Stomach (tissue), 9 donors: ENCODE data around the gene PTGIR. TPM values are rescaled to one million over a fixed set of nuclear protein-coding genes. Genes with fewer than 3 reads are reported as not detected.
"Not testable (repeated sequence)": the region's sequence is repeated elsewhere in the genome, so short reads cannot be mapped to it uniquely, and the experiment has no call there.

ENCODE experiments used
- DNase-seq, 2 donors: peaks; one replicate each; pipeline versions ENCODE4 v3.0.0 to v3.0.0-alpha.2; 2013 to 2019
- H3K27ac ChIP-seq, 5 donors: fragments of 200-600 bp in 4 of 5; sonication (generic) in 4 of 5; one replicate each; pipeline ENCODE4 v1.5.1; 2013 to 2019; ENCODE audit warnings: mild to moderate bottlenecking in 1 of 5, moderate library complexity in 1 of 5
- H3K27me3 ChIP-seq, 3 donors: fragments of 200-600 bp; sonication (generic); one replicate each; pipeline ENCODE4 v1.5.1; 2017 to 2019; ENCODE audit warnings: mixed run types in 1 of 3
- H3K36me3 ChIP-seq, 4 donors: fragments of 200-600 bp; sonication (generic); 1 replicate in 3 of 4; 2 replicates in 1 of 4; pipeline ENCODE4 v1.5.1; 2016 to 2019
- H3K4me1 ChIP-seq, 4 donors: fragments of 200-600 bp; sonication (generic); one replicate each; pipeline ENCODE4 v1.5.1; 2016 to 2019
- H3K4me3 ChIP-seq, 4 donors: fragments of 200-600 bp; sonication (generic) in 3 of 4; one replicate each; pipeline ENCODE4 v1.5.1; 2016 to 2019; ENCODE audit warnings: mild to moderate bottlenecking in 1 of 4
- H3K9me3 ChIP-seq, 4 donors: fragments of 200-600 bp; sonication (generic); one replicate each; pipeline ENCODE4 v1.5.1; 2016 to 2019
- CTCF ChIP-seq, 7 experiments: fragments of 450-650 bp in 4 of 7; fragments of 200-600 bp in 3 of 7; sonication (generic) in 3 of 7; IDR thresholded peaks; one replicate each; pipeline ENCODE4 v1.5.1; 2016 to 2019; ENCODE audit warnings: antibody characterized with exemption in 7 of 7, control low read depth in 2 of 7, mild to moderate bottlenecking in 1 of 7
- EP300 ChIP-seq: sonication (generic); formaldehyde crosslinking; IDR thresholded peaks from one replicate; pipeline ENCODE4 v1.6.1; 2017; ENCODE audit warnings: antibody characterized with exemption
- POLR2A ChIP-seq, 4 donors: fragments of 450-650 bp; IDR thresholded peaks; one replicate each; pipeline ENCODE4 v1.6.1; 2016; ENCODE audit warnings: antibody characterized with exemption in 4 of 4, control low read depth in 2 of 4, mild to moderate bottlenecking in 1 of 4, moderate library complexity in 1 of 4
- POLR2AphosphoS5 ChIP-seq, 3 donors: sonication (generic); formaldehyde crosslinking; IDR thresholded peaks; one replicate each; pipeline ENCODE4 v1.6.1; 2016; ENCODE audit warnings: antibody characterized with exemption in 3 of 3
- WGBS, 5 donors: extraction: QIAGEN DNeasy Blood & Tissue Kit in 3 of 5; methylation state at CpG; one replicate each; pipeline versions ENCODE4 v1.1.5 to v1.1.7; 2013 to 2018; 5-methylcytosine and 5-hydroxymethylcytosine counted together
- intact Hi-C: fragments of 100-400 bp; cut with DNase I; formaldehyde crosslinking; loops from one replicate; pipeline ENCODE4 v1.15.1; 2023; ENCODE audit warnings: low total_unique reads
- polyA plus RNA-seq, 3 donors: library from polyadenylated mRNA; stranded (reverse); fragments of 200-250 nt; gene quantifications; one replicate each; pipeline ENCODE4 v1.2.3, GENCODE V29; 2013
- total RNA-seq, 5 donors: library from RNA; depleted of rRNA; stranded (reverse); fragments of >200 nt; gene quantifications; one replicate each; pipeline versions ENCODE4 v1.1.0 to v1.2.3, GENCODE V29; 2014 to 2016
- donor health status: healthy with polysubstance abuse.
- donor health status: Bipolar disorder and iron deficiency.
- donor health status: healthy.

PTGIR gene
- total and polyA plus RNA-seq, 8 donors, result 1.6 to 6.7 (median 1.8) TPM; not detected in 2

DNA sequence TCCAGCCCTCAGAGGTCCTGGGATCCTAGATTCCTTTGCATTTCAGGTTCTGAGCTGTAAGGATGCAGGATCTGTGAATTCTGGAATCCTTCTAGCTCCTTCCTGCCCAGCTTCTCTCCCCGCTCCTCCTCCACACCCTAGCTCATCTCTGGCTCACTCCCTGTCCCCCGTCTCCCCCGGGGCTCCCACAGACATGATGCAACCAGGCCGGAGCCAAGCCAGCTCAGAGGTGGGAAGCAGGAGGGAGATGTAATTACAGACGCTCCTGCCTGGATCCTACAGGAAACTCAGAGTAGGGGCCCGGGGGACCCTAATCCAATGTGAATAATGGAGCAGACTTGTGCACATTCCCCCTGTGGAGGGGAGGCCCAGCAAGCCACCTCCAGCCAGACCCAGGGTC lies 6.6 kb upstream of the PTGIR start:
- intact Hi-C loops, result no loop called here
- Histone ChIP-seq H3K27me3 (peaks cover 0 to 32% (median 9%) of the 10 kb centered on the region in 3 donors), H3K36me3 (no peaks in the 10 kb centered on the region), H3K4me3 (no peak overlapping the region), H3K9me3 (no peaks in the 10 kb centered on the region), H3K4me1 (peaks cover 17 to 43% (median 38%) of the 10 kb centered on the region in 4 donors), H3K27ac (peak overlapping the region in 1 of 5 donors; percentile 15)
- 61 to 85% (median 75%) methylated on average over 6 of the region's 6 CpGs for WGBS, 5 donors
- no peak for DNase-seq
- TF ChIP-seq POLR2AphosphoS5 (IDR thresholded peaks at IDR 0.05) (no peak), CTCF (IDR thresholded peaks at IDR 0.05) (no peak), POLR2A (IDR thresholded peaks at IDR 0.05) (no peak), EP300 (no peak)

- peaks cover 0 to 25% (median 9%) of the 10 kb centered on the region in 3 donors for H3K27me3 ChIP-seq
These were observed 5.8 kb upstream of the PTGIR start for GRCh38 chr19:46630586-46631205.

DNA sequence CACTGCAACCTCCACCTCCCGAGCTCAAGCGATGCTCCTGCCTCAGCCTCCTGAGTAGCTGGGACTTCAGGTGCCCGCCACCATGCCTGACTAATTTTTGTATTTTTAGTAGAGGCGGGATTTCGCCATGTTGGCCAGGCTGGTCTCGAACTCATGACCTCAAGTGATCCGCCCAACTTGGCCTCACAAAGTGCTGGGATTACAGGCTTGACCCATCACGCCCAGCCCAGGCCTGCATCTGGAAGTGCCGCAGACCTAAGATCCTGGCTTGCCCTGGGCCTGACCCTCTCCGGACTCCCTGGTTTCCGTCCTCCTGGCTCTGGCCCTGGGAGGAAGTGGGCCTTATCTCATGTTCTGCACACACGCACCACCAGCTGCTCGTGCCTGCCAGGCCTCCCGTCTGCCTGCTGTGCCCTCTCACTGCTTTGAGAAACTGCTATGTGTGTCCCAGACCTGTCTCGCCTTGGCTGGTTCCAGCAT lies 4.7 kb upstream of the PTGIR start:
- peak; percentile 70 to 79 for DNase-seq
- Histone ChIP-seq H3K27ac (peak overlapping the region in 3 of 5 donors; percentile 40 to 60 (median 40)), H3K36me3 (no peaks in the 10 kb centered on the region), H3K4me3 (no peak overlapping the region), H3K4me1 (peaks cover 25 to 49% (median 40%) of the 10 kb centered on the region in 4 donors), H3K27me3 (peaks cover 0 to 18% (median 2%) of the 10 kb centered on the region in 3 donors), H3K9me3 (no peaks in the 10 kb centered on the region)
- intact Hi-C loops, result no loop called here
- TF ChIP-seq POLR2AphosphoS5 (IDR thresholded peaks at IDR 0.05) (peak in 1 of 3 donors; percentile 43), POLR2A (IDR thresholded peaks at IDR 0.05) (no peak), CTCF (IDR thresholded peaks at IDR 0.05) (no peak)
- WGBS, 5 donors, result 48 to 65% (median 54%) methylated on average over 15 of the region's 15 CpGs

More at GRCh38 chr19:46630586-46631205, 5.8 kb upstream of the PTGIR start:
- no peak for DNase-seq
- H3K9me3 ChIP-seq, result no peaks in the 10 kb centered on the region
- H3K36me3 ChIP-seq, result no peaks in the 10 kb centered on the region
- peaks cover 24 to 42% (median 37%) of the 10 kb centered on the region in 4 donors for H3K4me1 ChIP-seq
- H3K4me3 ChIP-seq, result no peak overlapping the region
- peak overlapping the region in 1 of 5 donors; percentile 15 for H3K27ac ChIP-seq
- intact Hi-C loops, result no loop called here
- WGBS, 5 donors, result 75 to 89% (median 86%) methylated on average over 14 of the region's 14 CpGs
- TF ChIP-seq EP300, result no peak
- no peak for TF ChIP-seq POLR2AphosphoS5 (IDR thresholded peaks at IDR 0.05)
- no peak for TF ChIP-seq CTCF (IDR thresholded peaks at IDR 0.05)
- TF ChIP-seq POLR2A (IDR thresholded peaks at IDR 0.05), result no peak

GRCh38 chr19:46628970-46629369 lies 4.1 kb upstream of the PTGIR start:
- H3K27me3 ChIP-seq, result peaks cover 0 to 11% (median 0%) of the 10 kb centered on the region in 3 donors
- H3K4me3 ChIP-seq, H3K9me3 ChIP-seq, H3K27ac ChIP-seq, intact Hi-C loops, H3K36me3 ChIP-seq, DNase-seq: not testable (repeated sequence)
- WGBS, 5 donors, result 80 to 94% (median 92%) methylated on average over 4 to 7 of the region's 7 CpGs
- H3K4me1 ChIP-seq, result peaks cover 29 to 49% (median 39%) of the 10 kb centered on the region in 4 donors

- no peaks in the 10 kb centered on the region for H3K36me3 ChIP-seq
- no peaks in the 10 kb centered on the region for H3K27me3 ChIP-seq
- DNase-seq, result no peak
- H3K4me3 ChIP-seq, result no peak overlapping the region
- no peaks in the 10 kb centered on the region for H3K9me3 ChIP-seq
- intact Hi-C loops, result no loop called here
- TF ChIP-seq EP300, result no peak
- TF ChIP-seq CTCF (IDR thresholded peaks at IDR 0.05), result no peak
- no peak for TF ChIP-seq POLR2AphosphoS5 (IDR thresholded peaks at IDR 0.05)
- no peak for TF ChIP-seq POLR2A (IDR thresholded peaks at IDR 0.05)
- H3K4me1 ChIP-seq, result peaks cover 26 to 61% (median 46%) of the 10 kb centered on the region in 4 donors
- H3K27ac ChIP-seq, result peak overlapping the region in 4 of 5 donors; percentile 84 to 87 (median 86)
- 63 to 81% (median 74%) methylated on average over 12 to 14 of the region's 14 CpGs for WGBS, 5 donors
These were observed 1.6 kb upstream of the PTGIR start for GRCh38 chr19:46626446-46626845.
